Fibroblast of skin of right biceps (primary cell): ENCODE data around the gene SLC25A30.
"Not testable (repeated sequence)": the region's sequence is repeated elsewhere in the genome, so short reads cannot be mapped to it uniquely, and the experiment has no call there.

Source experiments
- DNase-seq: peaks from one replicate; pipeline ENCODE4 v3.0.0-alpha.2; 2013

Gene SLC25A30

GRCh38 chr13:45364876-45365557 is 53.2 kb downstream of the SLC25A30 start:
- DNase-seq: no peak

GRCh38 chr13:45362939-45363338 is 55.2 kb downstream of the SLC25A30 start:
- no peak for DNase-seq

- DNase-seq: peak; percentile 22
Observed at GRCh38 chr13:45361596-45362206, 56.5 kb downstream of the SLC25A30 start.

GRCh38 chr13:45356966-45357672 is 61.1 kb downstream of the SLC25A30 start:
- no peak for DNase-seq

- DNase-seq: no peak
Observed at GRCh38 chr13:45353895-45354294, 64.3 kb downstream of the SLC25A30 start.

GRCh38 chr13:45352031-45352430 is 66.1 kb downstream of the SLC25A30 start:
- no peak for DNase-seq

- no peak for DNase-seq
Observed at GRCh38 chr13:45350152-45350551, 68.0 kb downstream of the SLC25A30 start.

- DNase-seq: no peak
Observed at GRCh38 chr13:45349438-45349837, 68.7 kb downstream of the SLC25A30 start.

- DNase-seq: not testable (repeated sequence)
Observed at GRCh38 chr13:45344064-45344463, 74.1 kb downstream of the SLC25A30 start.
